ENCODE results near the gene HMOX1. TPM values are rescaled to one million over a fixed set of nuclear protein-coding genes. Genes with fewer than 3 reads are reported as not detected.

The HMOX1 gene
- total and polyA plus RNA-seq, 12 donors: 15.4 to 578 (median 39.3) TPM

DNA sequence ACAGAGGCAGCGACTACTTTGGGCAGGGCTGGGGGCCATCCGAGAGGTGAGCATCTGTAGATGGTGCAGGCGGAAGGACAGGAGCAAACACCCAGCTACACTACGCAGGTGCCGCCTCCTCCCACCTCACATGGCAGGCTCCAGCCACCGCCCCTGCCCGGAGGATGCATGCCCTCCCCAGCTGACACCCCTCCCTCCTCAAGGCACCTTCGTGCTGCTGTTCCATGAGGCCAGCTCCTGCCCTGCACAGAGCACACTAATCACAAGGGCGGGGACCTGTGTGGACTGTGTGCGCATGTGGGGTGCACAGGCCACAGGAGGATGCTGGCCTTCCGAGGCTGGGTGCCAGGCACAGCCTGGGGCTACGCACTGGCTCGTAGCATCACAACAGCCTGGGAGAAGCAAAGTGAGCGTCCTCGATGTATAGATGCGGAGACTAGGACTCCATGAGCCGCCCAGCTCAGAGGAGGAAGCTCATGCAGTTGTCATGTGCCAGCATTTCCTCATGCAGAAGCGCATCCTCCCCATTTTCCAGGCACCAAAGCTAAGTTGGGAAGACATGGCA, 32.8 kb upstream of the HMOX1 start:
- Histone ChIP-seq H3K9me3 (replicated peaks in 1 of 3) (no peaks in the 10 kb centered on the region), H3K4me1 (replicated peaks in 1 of 2) (peaks cover 14 to 19% of the 10 kb centered on the region in 2 donors), H3K36me3 (replicated peaks in 1 of 2) (peaks cover 0 to 42% of the 10 kb centered on the region in 2 donors), H3K27me3 (no peaks in the 10 kb centered on the region), H3K27ac (no peak overlapping the region), H3K4me3 (no peak overlapping the region)
- no peak for DNase-seq
- intact Hi-C loops (cut with DNase I): loop anchor here in 1 of 2 donors (10.0 kb wide), 1 partner anchor 237 kb away; no protein-coding TSS in a partner anchor
- WGBS, 4 donors: 79 to 96% (median 90%) methylated on average over 8 to 18 of the region's 18 CpGs
- no peak for TF ChIP-seq POLR2A (IDR thresholded peaks at IDR 0.05)
- TF ChIP-seq, protein P1, sequence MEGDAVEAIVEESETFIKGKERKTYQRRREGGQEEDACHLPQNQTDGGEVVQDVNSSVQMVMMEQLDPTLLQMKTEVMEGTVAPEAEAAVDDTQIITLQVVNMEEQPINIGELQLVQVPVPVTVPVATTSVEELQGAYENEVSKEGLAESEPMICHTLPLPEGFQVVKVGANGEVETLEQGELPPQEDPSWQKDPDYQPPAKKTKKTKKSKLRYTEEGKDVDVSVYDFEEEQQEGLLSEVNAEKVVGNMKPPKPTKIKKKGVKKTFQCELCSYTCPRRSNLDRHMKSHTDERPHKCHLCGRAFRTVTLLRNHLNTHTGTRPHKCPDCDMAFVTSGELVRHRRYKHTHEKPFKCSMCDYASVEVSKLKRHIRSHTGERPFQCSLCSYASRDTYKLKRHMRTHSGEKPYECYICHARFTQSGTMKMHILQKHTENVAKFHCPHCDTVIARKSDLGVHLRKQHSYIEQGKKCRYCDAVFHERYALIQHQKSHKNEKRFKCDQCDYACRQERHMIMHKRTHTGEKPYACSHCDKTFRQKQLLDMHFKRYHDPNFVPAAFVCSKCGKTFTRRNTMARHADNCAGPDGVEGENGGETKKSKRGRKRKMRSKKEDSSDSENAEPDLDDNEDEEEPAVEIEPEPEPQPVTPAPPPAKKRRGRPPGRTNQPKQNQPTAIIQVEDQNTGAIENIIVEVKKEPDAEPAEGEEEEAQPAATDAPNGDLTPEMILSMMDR (IDR thresholded peaks at IDR 0.05): no peak

- H3K36me3 ChIP-seq (replicated peaks in 1 of 2): peaks cover 0 to 42% of the 10 kb centered on the region in 2 donors
- no peaks in the 10 kb centered on the region for H3K9me3 ChIP-seq (replicated peaks in 1 of 3)
- 85 to 94% (median 93%) methylated on average over 4 to 5 of the region's 5 CpGs; no CpG with 5 or more reads in 1 of the 4 donors for WGBS, 4 donors
- H3K27me3 ChIP-seq: no peaks in the 10 kb centered on the region
- intact Hi-C loops (cut with DNase I): loop anchor here in 1 of 2 donors (10.0 kb wide), 1 partner anchor 236 kb away; no protein-coding TSS in a partner anchor
- no peak overlapping the region for H3K4me3 ChIP-seq
- no peak for TF ChIP-seq POLR2A (IDR thresholded peaks at IDR 0.05)
- TF ChIP-seq, protein P1 (IDR thresholded peaks at IDR 0.05): no peak
- peaks cover 14 to 19% of the 10 kb centered on the region in 2 donors for H3K4me1 ChIP-seq (replicated peaks in 1 of 2)
- no peak for DNase-seq
- H3K27ac ChIP-seq: peak overlapping the region in 1 of 5 donors; percentile 77
Observed at GRCh38 chr22:35348703-35349102, 32.2 kb upstream of the HMOX1 start.

DNA sequence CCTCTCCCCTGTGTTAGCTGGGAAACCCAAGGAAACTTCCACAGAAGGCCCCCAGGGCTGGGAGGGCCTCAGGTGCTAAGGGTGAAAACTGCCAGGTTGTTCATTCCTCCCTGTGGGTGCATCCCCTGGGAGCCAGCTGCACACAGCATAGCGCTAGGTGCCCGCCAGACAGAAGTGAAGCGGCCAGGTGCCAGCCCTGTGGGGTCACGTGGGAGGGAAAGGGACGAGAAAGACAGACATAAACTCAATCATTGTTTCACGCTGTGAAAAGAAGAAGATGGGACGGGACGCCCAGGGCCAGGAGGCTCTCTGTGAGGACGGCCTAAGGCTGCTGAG, 31.6 kb upstream of the HMOX1 start:
- no peaks in the 10 kb centered on the region for H3K9me3 ChIP-seq (replicated peaks in 1 of 3)
- H3K27ac ChIP-seq: peak overlapping the region in 1 of 5 donors; percentile 77
- 34 to 50% (median 44%) methylated on average over 9 of the region's 9 CpGs for WGBS, 4 donors
- peaks cover 0 to 38% of the 10 kb centered on the region in 2 donors for H3K36me3 ChIP-seq (replicated peaks in 1 of 2)
- H3K4me1 ChIP-seq (replicated peaks in 1 of 2): peaks cover 14 to 19% of the 10 kb centered on the region in 2 donors
- TF ChIP-seq, protein P1 (IDR thresholded peaks at IDR 0.05): no peak
- TF ChIP-seq POLR2A (IDR thresholded peaks at IDR 0.05): no peak
- no peak overlapping the region for H3K4me3 ChIP-seq
- H3K27me3 ChIP-seq: no peaks in the 10 kb centered on the region
- DNase-seq: peak in 2 of 7 donors; percentile 43 to 78
- intact Hi-C loops (cut with DNase I): loop anchor here in 1 of 2 donors (10.0 kb wide), 1 partner anchor 235 kb away; no protein-coding TSS in a partner anchor

- peak overlapping the region in 2 of 5 donors; percentile 69 to 77 for H3K27ac ChIP-seq
- peak in 6 of 7 donors; percentile 51 to 78 (median 60) for DNase-seq
- H3K27me3 ChIP-seq: no peaks in the 10 kb centered on the region
- TF ChIP-seq, protein P1 (IDR thresholded peaks at IDR 0.05): no peak
- TF ChIP-seq POLR2A (IDR thresholded peaks at IDR 0.05): no peak
- WGBS, 4 donors: 42 to 60% (median 49%) methylated on average over 7 to 17 of the region's 17 CpGs
- H3K36me3 ChIP-seq (replicated peaks in 1 of 2): peaks cover 0 to 32% of the 10 kb centered on the region in 2 donors
- intact Hi-C loops (cut with DNase I): loop anchor here (5.0 to 10.0 kb wide), 3 partner anchors 232 to 272 kb away; no protein-coding TSS in a partner anchor
- no peak overlapping the region for H3K4me3 ChIP-seq
- no peaks in the 10 kb centered on the region for H3K9me3 ChIP-seq (replicated peaks in 1 of 3)
- H3K4me1 ChIP-seq (replicated peaks in 1 of 2): peaks cover 14 to 19% of the 10 kb centered on the region in 2 donors
Observed at GRCh38 chr22:35349704-35350538, 31.0 kb upstream of the HMOX1 start.

Data from adrenal gland (tissue), 12 donors.